Measurements from ENCODE around the gene SPECC1L. TPM values are rescaled to one million over a fixed set of nuclear protein-coding genes. Genes with fewer than 3 reads are reported as not detected.

Gene SPECC1L
- total RNA-seq, 1 experiment from 2014 or later, result 40.8 TPM

GRCh38 chr22:24419475-24419850, 148.8 kb downstream of the SPECC1L start:
- BruUV-seq (replicated peaks), result no TSS peak
- no peak overlapping the region for H3K4me3 ChIP-seq (replicated peaks in 1 of 2; ENCODE audit: low read depth in 1 of 2, low read length in 2 of 2)
- H2AFZ ChIP-seq (ENCODE audit: low read depth, low read length, poor library complexity, severe bottlenecking), result no peak overlapping the region
- H3K79me2 ChIP-seq (ENCODE audit: insufficient read depth, low read length), result no peaks in the 10 kb centered on the region
- no peaks in the 10 kb centered on the region for H3K9me2 ChIP-seq (ENCODE audit: insufficient read depth)
- ChIA-PET CTCF (interaction anchor here (3.7 kb wide), 1 partner anchor 102 kb away, joined by 30 read pairs; no protein-coding TSS in a partner anchor), POLR2A (no interaction called here), RAD21 (ENCODE audit: low non-redundant PET in 1 of 2, low total read pairs in 2 of 2, uncharacterized antibody in 2 of 2, unreplicated experiment in 2 of 2) (no interaction called here)
- H3K9me3 ChIP-seq (ENCODE audit: control insufficient read depth in 1 of 2, insufficient read depth in 1 of 2, low read depth in 1 of 2, low read length in 2 of 2), result no peaks in the 10 kb centered on the region
- H3K9ac ChIP-seq (ENCODE audit: low read length), result no peak overlapping the region
- no peak overlapping the region for H3K27ac ChIP-seq (ENCODE audit: low read depth, low read length)
- H3K27me3 ChIP-seq (ENCODE audit: insufficient read depth, low read length), result no peaks in the 10 kb centered on the region
- ATAC-seq, result no peak
- DNase-seq (ENCODE audit: low read depth, low spot score), result no peak
- peaks cover 2 to 10% of the 10 kb centered on the region in 2 experiments; a peak in 2 of 4 replicates for H3K36me3 ChIP-seq (ENCODE audit: control insufficient read depth in 1 of 2, insufficient read depth in 2 of 2, low read length in 2 of 2)
- TF ChIP-seq SP1 (IDR thresholded peaks at IDR 0.05; ENCODE audit: low read depth) (no peak), ELF1 (IDR thresholded peaks at IDR 0.05; ENCODE audit: borderline replicate concordance, low read depth) (no peak)
- H3K4me1 ChIP-seq (ENCODE audit: control insufficient read depth in 1 of 2, insufficient read depth in 2 of 2, low read length in 2 of 2), result peaks cover 0 to 4% of the 10 kb centered on the region in 2 experiments; a peak in 2 of 4 replicates
- intact Hi-C loops (cut with micrococcal nuclease), result no loop called here
- no peak overlapping the region for H3K4me2 ChIP-seq (ENCODE audit: low read length)
- no peaks in the 10 kb centered on the region for H4K20me1 ChIP-seq (ENCODE audit: insufficient read depth)

- TF ChIP-seq SIN3A (IDR thresholded peaks at IDR 0.05; ENCODE audit: low read depth) (no peak), JUND (IDR thresholded peaks at IDR 0.05) (no peak)
- POLR2A ChIA-PET, result no interaction called here
- Histone ChIP-seq H2AFZ (ENCODE audit: low read depth, low read length, poor library complexity, severe bottlenecking) (no peak overlapping the region), H3K4me1 (ENCODE audit: control insufficient read depth in 1 of 2, insufficient read depth in 2 of 2, low read length in 2 of 2) (peaks cover 0 to 4% of the 10 kb centered on the region in 2 experiments; a peak in 2 of 4 replicates), H3K9me2 (ENCODE audit: insufficient read depth) (no peaks in the 10 kb centered on the region), H3K4me2 (ENCODE audit: low read length) (no peak overlapping the region), H3K9ac (ENCODE audit: low read length) (no peak overlapping the region), H3K36me3 (ENCODE audit: control insufficient read depth in 1 of 2, insufficient read depth in 2 of 2, low read length in 2 of 2) (peaks cover 0 to 2% of the 10 kb centered on the region in 2 experiments; a peak in 2 of 4 replicates), H3K27me3 (ENCODE audit: insufficient read depth, low read length) (no peaks in the 10 kb centered on the region), H4K20me1 (ENCODE audit: insufficient read depth) (no peaks in the 10 kb centered on the region), H3K79me2 (ENCODE audit: insufficient read depth, low read length) (no peaks in the 10 kb centered on the region), H3K9me3 (ENCODE audit: control insufficient read depth in 1 of 2, insufficient read depth in 1 of 2, low read depth in 1 of 2, low read length in 2 of 2) (no peaks in the 10 kb centered on the region), H3K4me3 (replicated peaks in 1 of 2; ENCODE audit: low read depth in 1 of 2, low read length in 2 of 2) (no peak overlapping the region), H3K27ac (ENCODE audit: low read depth, low read length) (no peak overlapping the region)
- DNase-seq (ENCODE audit: low read depth, low spot score) (no peak), ATAC-seq (no peak)
- BruUV-seq (replicated peaks), result no TSS peak
- RAD21 ChIA-PET (ENCODE audit: low non-redundant PET in 1 of 2, low total read pairs in 2 of 2, uncharacterized antibody in 2 of 2, unreplicated experiment in 2 of 2), result interaction anchor here in 1 of 2 experiments (0.5 kb wide), 1 partner anchor 92 kb away, joined by 3 read pairs; no protein-coding TSS in a partner anchor
- intact Hi-C loops (cut with micrococcal nuclease), result no loop called here
- CTCF ChIA-PET, result interaction anchor here (3.7 to 5.2 kb wide), 2 partner anchors 83 to 101 kb away, joined by 23 to 30 read pairs; no protein-coding TSS in a partner anchor
Observed at GRCh38 chr22:24420072-24420976, 149.7 kb downstream of the SPECC1L start.
